SU-DHL-6 (cell line): ENCODE measurements around the gene ZNF24.

Experiments used
- CTCF ChIP-seq: fragments of 200-600 bp; sonication (generic); IDR thresholded peaks from one replicate; pipeline ENCODE4 v1.5.1; 2017; ENCODE audit warnings: antibody characterized with exemption, mild to moderate bottlenecking, low read length, moderate library complexity; ENCODE audit not compliant: insufficient read depth, poor library complexity, severe bottlenecking
- EZH2phosphoT487 ChIP-seq: fragments of 200-600 bp; sonication (generic), shearing (Covaris generic); conservative IDR thresholded peaks from 2 replicates; pipeline ENCODE4 v1.6.1; 2018; ENCODE audit warnings: mild to moderate bottlenecking, antibody characterized with exemption, low read length, moderate library complexity, mixed read lengths

GRCh38 chr18:35379421-35379820 is 35.2 kb upstream of the ZNF24 start:
- TF ChIP-seq CTCF (no peak), EZH2phosphoT487 (no peak)
